ENCODE results near the gene EGR4. TPM values are rescaled to one million over a fixed set of nuclear protein-coding genes. Genes with fewer than 3 reads are reported as not detected.

Gene EGR4
- total RNA-seq, 4 donors from 2014 or later: not detected

GRCh38 chr2:73291461-73292315 is 1.7 kb downstream of the EGR4 start:
- no peak for DNase-seq
- H3K4me3 ChIP-seq: no peak overlapping the region

GRCh38 chr2:73291093-73291460 is 2.3 kb downstream of the EGR4 start:
- Histone ChIP-seq H3K27me3 (peaks cover 27 to 30% of the 10 kb centered on the region in 2 donors), H3K4me3 (no peak overlapping the region), H3K36me3 (no peaks in the 10 kb centered on the region), H3K9me3 (no peaks in the 10 kb centered on the region), H3K27ac (no peak overlapping the region), H3K4me1 (peaks cover 0 to 20% of the 10 kb centered on the region in 2 donors)
- intact Hi-C loops (cut with DNase I; ENCODE audit: low total_unique reads): no loop called here
- TF ChIP-seq CTCF (IDR thresholded peaks at IDR 0.05): no peak
- no peak for TF ChIP-seq POLR2A (IDR thresholded peaks at IDR 0.05)
- DNase-seq: no peak

More at GRCh38 chr2:73291461-73292315, 1.7 kb downstream of the EGR4 start:
- Histone ChIP-seq H3K4me1 (peaks cover 0 to 20% of the 10 kb centered on the region in 2 donors), H3K27me3 (peaks cover 27 to 30% of the 10 kb centered on the region in 2 donors), H3K36me3 (no peaks in the 10 kb centered on the region), H3K9me3 (no peaks in the 10 kb centered on the region), H3K27ac (no peak overlapping the region)
- TF ChIP-seq POLR2A (IDR thresholded peaks at IDR 0.05) (no peak), CTCF (IDR thresholded peaks at IDR 0.05) (no peak)
- intact Hi-C loops (cut with DNase I; ENCODE audit: low total_unique reads): no loop called here

GRCh38 chr2:73290049-73290839 is 3.1 kb downstream of the EGR4 start:
- TF ChIP-seq POLR2A (IDR thresholded peaks at IDR 0.05): no peak
- TF ChIP-seq CTCF (IDR thresholded peaks at IDR 0.05): no peak
- Histone ChIP-seq H3K9me3 (no peaks in the 10 kb centered on the region), H3K27ac (no peak overlapping the region), H3K27me3 (peaks cover 27 to 30% of the 10 kb centered on the region in 2 donors), H3K4me1 (peaks cover 0 to 20% of the 10 kb centered on the region in 2 donors), H3K4me3 (no peak overlapping the region), H3K36me3 (no peaks in the 10 kb centered on the region)
- intact Hi-C loops (cut with DNase I; ENCODE audit: low total_unique reads): no loop called here
- DNase-seq: no peak

GRCh38 chr2:73289304-73289703 is 4.0 kb downstream of the EGR4 start:
- Histone ChIP-seq H3K27me3 (peaks cover 21 to 25% of the 10 kb centered on the region in 2 donors), H3K36me3 (no peaks in the 10 kb centered on the region), H3K27ac (no peak overlapping the region), H3K9me3 (no peaks in the 10 kb centered on the region), H3K4me1 (peaks cover 0 to 26% of the 10 kb centered on the region in 2 donors), H3K4me3 (no peak overlapping the region)
- intact Hi-C loops (cut with DNase I; ENCODE audit: low total_unique reads): no loop called here
- no peak for DNase-seq
- TF ChIP-seq POLR2A (IDR thresholded peaks at IDR 0.05) (no peak), CTCF (IDR thresholded peaks at IDR 0.05) (no peak)

Measured in uterus (tissue), 4 donors.